Subcutaneous adipose tissue (tissue), 4 donors: ENCODE results near the gene PFDN1. TPM values are rescaled to one million over a fixed set of nuclear protein-coding genes. Genes with fewer than 3 reads are reported as not detected.

ENCODE experiments used
- total RNA-seq, 4 donors: library from RNA; depleted of rRNA; stranded (reverse); fragments of >200 nt; gene quantifications; one replicate each; pipeline ENCODE4 v1.1.0, GENCODE V29; 2016
- TF ChIP-seq, protein P1 (sequence below): fragments of 450-650 bp; IDR thresholded peaks from one replicate; pipeline ENCODE4 v1.5.1; 2016; ENCODE audit warnings: low read depth, mild to moderate bottlenecking, control low read depth, antibody characterized with exemption, moderate library complexity

Gene PFDN1
- total RNA-seq, 4 donors from 2014 or later: 70.2 to 116 (median 90.9) TPM

DNA sequence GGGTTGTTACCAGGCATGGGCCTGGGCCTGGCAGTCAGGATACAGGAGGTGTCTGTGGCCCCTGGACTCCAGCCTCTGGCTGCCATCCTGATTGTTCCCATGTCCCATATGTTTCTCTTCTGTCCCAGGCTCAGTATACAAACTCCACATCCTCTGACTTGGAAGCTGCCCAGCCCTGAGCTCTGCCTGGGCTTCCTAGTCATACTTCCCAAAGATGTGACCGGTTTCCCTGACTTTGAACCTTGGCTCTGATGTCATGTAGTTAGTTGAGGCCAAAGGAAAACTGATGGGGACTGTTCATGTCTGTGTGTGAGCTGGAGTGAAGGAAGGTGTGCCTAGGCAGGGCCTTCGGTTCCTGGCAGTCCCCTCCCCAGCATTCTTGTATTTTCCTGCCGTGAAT, 77.5 kb downstream of the PFDN1 start:
- TF ChIP-seq, protein P1, sequence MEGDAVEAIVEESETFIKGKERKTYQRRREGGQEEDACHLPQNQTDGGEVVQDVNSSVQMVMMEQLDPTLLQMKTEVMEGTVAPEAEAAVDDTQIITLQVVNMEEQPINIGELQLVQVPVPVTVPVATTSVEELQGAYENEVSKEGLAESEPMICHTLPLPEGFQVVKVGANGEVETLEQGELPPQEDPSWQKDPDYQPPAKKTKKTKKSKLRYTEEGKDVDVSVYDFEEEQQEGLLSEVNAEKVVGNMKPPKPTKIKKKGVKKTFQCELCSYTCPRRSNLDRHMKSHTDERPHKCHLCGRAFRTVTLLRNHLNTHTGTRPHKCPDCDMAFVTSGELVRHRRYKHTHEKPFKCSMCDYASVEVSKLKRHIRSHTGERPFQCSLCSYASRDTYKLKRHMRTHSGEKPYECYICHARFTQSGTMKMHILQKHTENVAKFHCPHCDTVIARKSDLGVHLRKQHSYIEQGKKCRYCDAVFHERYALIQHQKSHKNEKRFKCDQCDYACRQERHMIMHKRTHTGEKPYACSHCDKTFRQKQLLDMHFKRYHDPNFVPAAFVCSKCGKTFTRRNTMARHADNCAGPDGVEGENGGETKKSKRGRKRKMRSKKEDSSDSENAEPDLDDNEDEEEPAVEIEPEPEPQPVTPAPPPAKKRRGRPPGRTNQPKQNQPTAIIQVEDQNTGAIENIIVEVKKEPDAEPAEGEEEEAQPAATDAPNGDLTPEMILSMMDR: no peak

DNA sequence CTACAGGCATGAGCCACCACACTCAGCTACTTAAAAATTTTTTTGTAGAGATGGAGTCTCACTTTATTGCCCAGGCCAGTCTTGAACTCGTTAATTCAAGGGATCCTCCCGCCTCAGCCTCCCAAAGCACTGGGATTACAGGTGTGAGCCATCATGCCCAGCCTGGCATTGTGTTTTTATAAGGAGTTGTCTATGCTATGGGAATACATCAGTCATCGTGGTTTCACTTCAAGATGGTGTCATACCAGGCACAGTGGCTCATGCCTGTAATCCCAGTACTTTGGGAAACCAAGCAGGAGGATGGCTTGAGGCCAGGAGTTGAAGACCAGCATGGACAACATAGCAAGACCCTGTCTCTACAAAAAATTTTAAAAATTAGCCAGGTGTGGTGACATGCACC, 78.2 kb downstream of the PFDN1 start:
- TF ChIP-seq, protein P1: no peak

DNA sequence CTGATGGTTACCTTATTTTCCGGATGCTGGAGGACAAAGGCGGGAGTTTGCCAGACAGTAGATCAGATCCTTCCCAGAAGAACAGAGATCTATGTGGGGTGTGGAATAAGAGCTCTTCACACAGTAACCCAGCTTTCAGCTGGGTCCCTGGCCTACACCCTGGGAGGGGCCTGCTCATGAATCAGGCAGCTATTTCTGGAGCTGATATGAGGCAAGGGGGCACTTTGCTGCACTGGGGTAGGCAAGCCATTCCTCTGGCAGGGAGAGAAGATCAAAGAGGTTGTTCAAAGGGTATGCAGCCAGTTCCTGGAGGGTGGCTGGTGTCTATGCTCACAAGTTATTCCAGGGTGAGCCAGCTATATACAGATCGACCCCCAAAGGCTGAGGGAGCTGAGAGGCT, 79.3 kb downstream of the PFDN1 start:
- TF ChIP-seq, protein P1: no peak

DNA sequence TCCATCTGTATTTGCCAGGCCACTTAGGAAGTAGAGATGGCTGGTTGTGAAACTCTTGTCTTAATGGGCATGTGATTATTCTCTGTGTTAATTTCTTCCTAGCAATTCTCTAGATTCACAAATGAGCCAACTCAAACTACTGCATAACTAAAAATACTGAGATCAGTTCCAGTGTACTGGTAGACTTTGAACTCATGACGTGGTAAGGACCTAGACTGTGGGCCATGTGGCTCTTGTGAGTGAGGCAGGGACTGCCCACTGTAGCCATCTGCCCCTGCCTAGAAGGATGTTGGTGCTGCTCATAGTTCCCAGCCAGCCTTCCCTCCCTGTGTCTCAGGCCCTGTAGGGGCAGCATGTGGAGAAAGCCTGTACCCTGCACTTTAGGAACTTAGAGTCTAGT, 80.5 kb downstream of the PFDN1 start:
- TF ChIP-seq, protein P1: no peak

- TF ChIP-seq, protein P1: no peak
Observed at GRCh38 chr5:140221697-140222223, 81.1 kb downstream of the PFDN1 start.

DNA sequence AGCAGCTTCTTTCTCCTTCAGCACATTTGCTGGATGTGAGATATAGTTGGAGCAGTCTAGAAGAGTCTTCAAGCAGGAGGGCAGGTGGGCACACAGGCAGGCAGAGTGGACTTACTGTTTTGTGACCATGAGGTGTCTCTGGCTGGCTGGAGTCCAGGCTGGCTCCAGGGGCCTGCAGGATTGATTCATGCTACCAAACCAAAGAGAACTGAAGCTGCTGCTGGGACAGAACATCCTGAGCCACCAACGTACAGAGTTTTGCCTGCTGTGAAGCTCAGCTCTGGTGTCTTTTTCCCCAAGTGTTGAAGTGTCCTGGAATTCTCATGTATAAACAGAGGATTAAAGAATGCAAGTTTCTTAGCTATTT, 82.2 kb downstream of the PFDN1 start:
- TF ChIP-seq, protein P1: no peak

DNA sequence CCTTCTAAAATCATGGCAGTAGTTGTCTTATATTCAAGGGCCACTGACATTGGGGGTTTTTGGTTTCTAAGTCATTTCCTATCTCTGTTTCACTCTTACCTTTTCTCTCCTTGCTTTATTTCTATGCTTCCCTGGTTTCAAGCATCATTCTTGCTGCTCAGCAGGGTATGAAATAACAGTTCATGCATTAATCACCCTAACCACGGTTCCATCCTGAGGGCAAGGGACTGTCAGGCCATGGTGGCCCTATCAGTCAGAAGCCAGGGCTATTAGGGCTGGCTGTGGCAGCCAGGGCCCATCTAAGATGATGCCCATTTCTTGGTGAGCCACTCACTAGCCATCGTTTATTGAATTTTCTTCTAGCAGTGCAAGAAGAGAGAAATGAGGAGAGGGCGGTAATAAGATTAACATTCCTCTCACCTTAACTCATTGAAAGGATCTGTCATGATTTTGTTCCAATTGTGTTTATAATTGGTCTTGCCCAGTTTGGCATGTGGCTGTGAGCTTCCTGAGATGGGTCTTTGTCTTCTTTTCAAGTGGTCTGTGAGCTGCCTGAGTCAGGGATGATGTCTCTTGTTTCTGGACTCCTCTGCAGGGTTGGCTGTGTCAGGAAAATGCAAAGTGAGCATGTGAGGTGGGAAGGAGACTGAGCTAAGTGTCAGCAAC, 82.7 kb downstream of the PFDN1 start:
- TF ChIP-seq, protein P1: no peak
